ENCODE measurements around the gene ATP2A3.

ATP2A3 gene

GRCh38 chr17:3891626-3892094 lies 72.6 kb downstream of the ATP2A3 start:
- POLR2A ChIA-PET: no interaction called here
- 49% methylated on average over 12 of the region's 12 CpGs for WGBS (ENCODE audit: insufficient coverage)
- Histone ChIP-seq H3K4me3 (ENCODE audit: control insufficient read depth in 1 of 7, extremely low read depth in 1 of 7, insufficient read depth in 4 of 7, low read depth in 2 of 7, low read length in 6 of 7) (peak overlapping the region in 6 of 7 experiments; percentile 15 to 78 (median 66)), H3K36me3 (ENCODE audit: control insufficient read depth in 4 of 4, insufficient read depth in 4 of 4, low read length in 3 of 4) (peaks cover 0 to 3% (median 1%) of the 10 kb centered on the region in 4 experiments), H3K27ac (ENCODE audit: insufficient read depth in 1 of 2, low read depth in 1 of 2, low read length in 2 of 2, poor library complexity in 1 of 2, severe bottlenecking in 2 of 2) (no peak overlapping the region), H3K27me3 (replicated peaks in 2 of 5; ENCODE audit: control insufficient read depth in 4 of 5, insufficient read depth in 5 of 5, low read length in 4 of 5) (no peaks in the 10 kb centered on the region), H3K9me3 (ENCODE audit: control extremely low read depth in 1 of 5, control insufficient read depth in 4 of 5, insufficient read depth in 2 of 5, low read depth in 1 of 5, low read length in 4 of 5) (no peaks in the 10 kb centered on the region), H3K4me1 (ENCODE audit: control extremely low read depth in 1 of 4, control insufficient read depth in 4 of 4, insufficient read depth in 4 of 4, low read length in 3 of 4) (peaks cover 2 to 47% (median 41%) of the 10 kb centered on the region in 4 experiments)
- CTCF ChIA-PET: no interaction called here
- DNase-seq: no peak

- Histone ChIP-seq H3K36me3 (ENCODE audit: control insufficient read depth in 4 of 4, insufficient read depth in 4 of 4, low read length in 3 of 4) (no peaks in the 10 kb centered on the region), H3K9me3 (ENCODE audit: control extremely low read depth in 1 of 5, control insufficient read depth in 4 of 5, insufficient read depth in 2 of 5, low read depth in 1 of 5, low read length in 4 of 5) (no peaks in the 10 kb centered on the region), H3K27ac (ENCODE audit: insufficient read depth in 1 of 2, low read depth in 1 of 2, low read length in 2 of 2, poor library complexity in 1 of 2, severe bottlenecking in 2 of 2) (no peak overlapping the region), H3K4me3 (ENCODE audit: control insufficient read depth in 1 of 7, extremely low read depth in 1 of 7, insufficient read depth in 4 of 7, low read depth in 2 of 7, low read length in 6 of 7) (no peak overlapping the region), H3K4me1 (ENCODE audit: control extremely low read depth in 1 of 4, control insufficient read depth in 4 of 4, insufficient read depth in 4 of 4, low read length in 3 of 4) (peaks cover 2 to 50% (median 44%) of the 10 kb centered on the region in 4 experiments), H3K27me3 (replicated peaks in 2 of 5; ENCODE audit: control insufficient read depth in 4 of 5, insufficient read depth in 5 of 5, low read length in 4 of 5) (no peaks in the 10 kb centered on the region)
- 100% methylated on average over 2 of the region's 4 CpGs for WGBS (ENCODE audit: insufficient coverage)
- CTCF ChIA-PET: interaction anchor here (1.1 to 2.0 kb wide), 3 partner anchors 10 to 47 kb away, joined by 3 to 7 read pairs (median 4); partner anchors contain the start of gene NCBP3
- POLR2A ChIA-PET: no interaction called here
- no peak for DNase-seq
These were observed 73.4 kb downstream of the ATP2A3 start for GRCh38 chr17:3890878-3891219.

- DNase-seq: peak in 1 of 3 donors; percentile 46
- no peaks in the 10 kb centered on the region for H3K36me3 ChIP-seq (ENCODE audit: control insufficient read depth in 4 of 4, insufficient read depth in 4 of 4, low read length in 3 of 4)
- H3K4me1 ChIP-seq (ENCODE audit: control extremely low read depth in 1 of 4, control insufficient read depth in 4 of 4, insufficient read depth in 4 of 4, low read length in 3 of 4): peaks cover 2 to 48% (median 43%) of the 10 kb centered on the region in 4 experiments
- POLR2A ChIA-PET: no interaction called here
- no peak overlapping the region for H3K4me3 ChIP-seq (ENCODE audit: control insufficient read depth in 1 of 7, extremely low read depth in 1 of 7, insufficient read depth in 4 of 7, low read depth in 2 of 7, low read length in 6 of 7)
- H3K27me3 ChIP-seq (replicated peaks in 2 of 5; ENCODE audit: control insufficient read depth in 4 of 5, insufficient read depth in 5 of 5, low read length in 4 of 5): no peaks in the 10 kb centered on the region
- H3K9me3 ChIP-seq (ENCODE audit: control extremely low read depth in 1 of 5, control insufficient read depth in 4 of 5, insufficient read depth in 2 of 5, low read depth in 1 of 5, low read length in 4 of 5): no peaks in the 10 kb centered on the region
- H3K27ac ChIP-seq (ENCODE audit: insufficient read depth in 1 of 2, low read depth in 1 of 2, low read length in 2 of 2, poor library complexity in 1 of 2, severe bottlenecking in 2 of 2): no peak overlapping the region
- 92% methylated on average over 19 of the region's 22 CpGs for WGBS (ENCODE audit: insufficient coverage)
- CTCF ChIA-PET: interaction anchor here (0.8 to 2.0 kb wide), 5 partner anchors 10 to 152 kb away, joined by 3 to 7 read pairs (median 4); partner anchors contain the start of gene NCBP3
These were observed 74.0 kb downstream of the ATP2A3 start for GRCh38 chr17:3890082-3890877.

GRCh38 chr17:3889325-3890012 lies 74.8 kb downstream of the ATP2A3 start:
- DNase-seq: no peak
- peaks cover 0 to 40% (median 35%) of the 10 kb centered on the region in 4 experiments for H3K4me1 ChIP-seq (ENCODE audit: control extremely low read depth in 1 of 4, control insufficient read depth in 4 of 4, insufficient read depth in 4 of 4, low read length in 3 of 4)
- H3K9me3 ChIP-seq (ENCODE audit: control extremely low read depth in 1 of 5, control insufficient read depth in 4 of 5, insufficient read depth in 2 of 5, low read depth in 1 of 5, low read length in 4 of 5): no peaks in the 10 kb centered on the region
- H3K36me3 ChIP-seq (ENCODE audit: control insufficient read depth in 4 of 4, insufficient read depth in 4 of 4, low read length in 3 of 4): peaks cover 0 to 3% (median 0%) of the 10 kb centered on the region in 4 experiments
- 97% methylated on average over 14 of the region's 17 CpGs for WGBS (ENCODE audit: insufficient coverage)
- no peak overlapping the region for H3K27ac ChIP-seq (ENCODE audit: insufficient read depth in 1 of 2, low read depth in 1 of 2, low read length in 2 of 2, poor library complexity in 1 of 2, severe bottlenecking in 2 of 2)
- H3K27me3 ChIP-seq (replicated peaks in 2 of 5; ENCODE audit: control insufficient read depth in 4 of 5, insufficient read depth in 5 of 5, low read length in 4 of 5): no peaks in the 10 kb centered on the region
- CTCF ChIA-PET: interaction anchor here (0.8 to 2.0 kb wide), 6 partner anchors 11 to 152 kb away, joined by 3 to 7 read pairs (median 4); partner anchors contain the start of gene NCBP3
- POLR2A ChIA-PET: no interaction called here
- no peak overlapping the region for H3K4me3 ChIP-seq (ENCODE audit: control insufficient read depth in 1 of 7, extremely low read depth in 1 of 7, insufficient read depth in 4 of 7, low read depth in 2 of 7, low read length in 6 of 7)

GRCh38 chr17:3888343-3889171 lies 75.7 kb downstream of the ATP2A3 start:
- no peaks in the 10 kb centered on the region for H3K9me3 ChIP-seq (ENCODE audit: control extremely low read depth in 1 of 5, control insufficient read depth in 4 of 5, insufficient read depth in 2 of 5, low read depth in 1 of 5, low read length in 4 of 5)
- ChIA-PET CTCF (interaction anchor here (0.9 to 2.0 kb wide), 2 partner anchors 27 to 42 kb away, joined by 3 to 7 read pairs; partner anchors contain the start of gene NCBP3), POLR2A (no interaction called here)
- peaks cover 0 to 31% (median 30%) of the 10 kb centered on the region in 4 experiments for H3K4me1 ChIP-seq (ENCODE audit: control extremely low read depth in 1 of 4, control insufficient read depth in 4 of 4, insufficient read depth in 4 of 4, low read length in 3 of 4)
- 87% methylated on average over 35 of the region's 50 CpGs for WGBS (ENCODE audit: insufficient coverage)
- peaks cover 0 to 5% (median 2%) of the 10 kb centered on the region in 4 experiments for H3K36me3 ChIP-seq (ENCODE audit: control insufficient read depth in 4 of 4, insufficient read depth in 4 of 4, low read length in 3 of 4)
- H3K27ac ChIP-seq (ENCODE audit: insufficient read depth in 1 of 2, low read depth in 1 of 2, low read length in 2 of 2, poor library complexity in 1 of 2, severe bottlenecking in 2 of 2): no peak overlapping the region
- peak in 2 of 3 donors; percentile 44 to 48 for DNase-seq
- no peak overlapping the region for H3K4me3 ChIP-seq (ENCODE audit: control insufficient read depth in 1 of 7, extremely low read depth in 1 of 7, insufficient read depth in 4 of 7, low read depth in 2 of 7, low read length in 6 of 7)
- no peaks in the 10 kb centered on the region for H3K27me3 ChIP-seq (replicated peaks in 2 of 5; ENCODE audit: control insufficient read depth in 4 of 5, insufficient read depth in 5 of 5, low read length in 4 of 5)

GRCh38 chr17:3887804-3888203 lies 76.4 kb downstream of the ATP2A3 start:
- H3K27ac ChIP-seq (ENCODE audit: insufficient read depth in 1 of 2, low read depth in 1 of 2, low read length in 2 of 2, poor library complexity in 1 of 2, severe bottlenecking in 2 of 2): no peak overlapping the region
- POLR2A ChIA-PET: no interaction called here
- H3K27me3 ChIP-seq (replicated peaks in 2 of 5; ENCODE audit: control insufficient read depth in 4 of 5, insufficient read depth in 5 of 5, low read length in 4 of 5): no peaks in the 10 kb centered on the region
- CTCF ChIA-PET: no interaction called here
- H3K4me3 ChIP-seq (ENCODE audit: control insufficient read depth in 1 of 7, extremely low read depth in 1 of 7, insufficient read depth in 4 of 7, low read depth in 2 of 7, low read length in 6 of 7): no peak overlapping the region
- no peak for DNase-seq
- no peaks in the 10 kb centered on the region for H3K9me3 ChIP-seq (ENCODE audit: control extremely low read depth in 1 of 5, control insufficient read depth in 4 of 5, insufficient read depth in 2 of 5, low read depth in 1 of 5, low read length in 4 of 5)
- H3K4me1 ChIP-seq (ENCODE audit: control extremely low read depth in 1 of 4, control insufficient read depth in 4 of 4, insufficient read depth in 4 of 4, low read length in 3 of 4): peaks cover 0 to 27% (median 27%) of the 10 kb centered on the region in 4 experiments
- peaks cover 0 to 5% (median 2%) of the 10 kb centered on the region in 4 experiments for H3K36me3 ChIP-seq (ENCODE audit: control insufficient read depth in 4 of 4, insufficient read depth in 4 of 4, low read length in 3 of 4)
- WGBS (ENCODE audit: insufficient coverage): 93% methylated on average over 4 of the region's 9 CpGs
